SW480 (cell line): Measurements from ENCODE around the gene ZNRD2.

Source experiments
- DNase-seq: peaks from one replicate; pipeline ENCODE4 v3.0.0-alpha.2; 2016; ENCODE audit warnings: low spot score

The ZNRD2 gene

GRCh38 chr11:65538232-65538914 is 31.9 kb upstream of the ZNRD2 start:
- no peak for DNase-seq

- no peak for DNase-seq
Measured at GRCh38 chr11:65538915-65539743, 31.1 kb upstream of the ZNRD2 start.

- no peak for DNase-seq
Measured at GRCh38 chr11:65539744-65540289, 30.5 kb upstream of the ZNRD2 start.

- DNase-seq = peak; percentile 82
Measured at GRCh38 chr11:65540290-65541092, 29.8 kb upstream of the ZNRD2 start.

GRCh38 chr11:65541093-65541982 is 28.9 kb upstream of the ZNRD2 start:
- no peak for DNase-seq

- no peak for DNase-seq
Measured at GRCh38 chr11:65542738-65543390, 27.4 kb upstream of the ZNRD2 start.

- no peak for DNase-seq
Measured at GRCh38 chr11:65545853-65546216, 24.4 kb upstream of the ZNRD2 start.

GRCh38 chr11:65546217-65546958 is 23.9 kb upstream of the ZNRD2 start:
- DNase-seq = no peak

GRCh38 chr11:65547446-65548125 is 22.7 kb upstream of the ZNRD2 start:
- DNase-seq = no peak

- no peak for DNase-seq
Measured at GRCh38 chr11:65548395-65548794, 21.9 kb upstream of the ZNRD2 start.

GRCh38 chr11:65549096-65549495 is 21.2 kb upstream of the ZNRD2 start:
- DNase-seq = no peak

- peak; percentile 75 for DNase-seq
Measured at GRCh38 chr11:65551572-65552387, 18.5 kb upstream of the ZNRD2 start.

GRCh38 chr11:65552388-65552951 is 17.8 kb upstream of the ZNRD2 start:
- DNase-seq = no peak

- DNase-seq = no peak
Measured at GRCh38 chr11:65553301-65554001, 16.8 kb upstream of the ZNRD2 start.

- DNase-seq = no peak
Measured at GRCh38 chr11:65554057-65554818, 16.0 kb upstream of the ZNRD2 start.

GRCh38 chr11:65554842-65555430 is 15.3 kb upstream of the ZNRD2 start:
- DNase-seq = no peak
